Astrocyte (in vitro differentiated cells and primary cell): ENCODE measurements around the gene EFNB2. TPM values are rescaled to one million over a fixed set of nuclear protein-coding genes. Genes with fewer than 3 reads are reported as not detected.
A peak's percentile ranks its signal among the peaks of the same experiment; 100 is the strongest.

Source experiments
- DNase-seq: peaks from one replicate; pipeline ENCODE4 v3.0.0-alpha.2; 2010; ENCODE audit warnings: low read depth
- FAIRE-seq: peaks from 2 replicates; lab custom pipeline; 2011; peaks lifted over from hg19 to GRCh38; lab: Jason Lieb, UNC
- H2AFZ ChIP-seq: 2 replicates; pipeline ENCODE4 v1.6.0; 2012; ENCODE audit warnings: low read depth, low read length, inconsistent platforms
- H3K27ac ChIP-seq: 2 replicates; pipeline ENCODE4 v1.5.1; 2011; ENCODE audit warnings: low read depth, low read length, inconsistent platforms
- H3K27me3 ChIP-seq: 2 replicates; pipeline ENCODE4 v1.6.0; 2011; ENCODE audit warnings: low read length, inconsistent platforms; ENCODE audit not compliant: insufficient read depth
- H3K36me3 ChIP-seq: 2 replicates; pipeline ENCODE4 v1.5.1; 2011; ENCODE audit warnings: low read length, inconsistent platforms; ENCODE audit not compliant: insufficient read depth
- H3K4me1 ChIP-seq: 2 replicates; pipeline ENCODE4 v1.5.1; 2011; ENCODE audit warnings: low read length, inconsistent platforms; ENCODE audit not compliant: insufficient read depth
- H3K4me2 ChIP-seq: 2 replicates; pipeline ENCODE4 v1.6.0; 2012; ENCODE audit warnings: low read length, inconsistent platforms
- H3K4me3 ChIP-seq: 2 replicates; pipeline ENCODE4 v1.5.1; 2011; ENCODE audit warnings: low read depth, mild to moderate bottlenecking, low read length, inconsistent platforms; ENCODE audit not compliant: insufficient read depth
- H3K79me2 ChIP-seq: 2 replicates; pipeline ENCODE4 v1.6.0; 2012; ENCODE audit warnings: mild to moderate bottlenecking, low read length, inconsistent platforms; ENCODE audit not compliant: insufficient read depth
- H3K9ac ChIP-seq: 2 replicates; pipeline ENCODE4 v1.6.0; 2012; ENCODE audit warnings: mild to moderate bottlenecking, low read length, inconsistent platforms
- H3K9me3 ChIP-seq: 2 replicates; pipeline ENCODE4 v1.5.1; 2012; ENCODE audit warnings: low read depth, mild to moderate bottlenecking, low read length, inconsistent platforms; ENCODE audit not compliant: insufficient read depth
- H4K20me1 ChIP-seq: 2 replicates; pipeline ENCODE4 v1.6.0; 2012; ENCODE audit warnings: low read length, inconsistent platforms; ENCODE audit not compliant: insufficient read depth
- H3K27ac Mint-ChIP-seq: one replicate; pipeline ENCODE4 v1.8.0; 2021; ENCODE audit warnings: mild to moderate bottlenecking, mixed read lengths; ENCODE audit not compliant: unreplicated experiment
- H3K27me3 Mint-ChIP-seq: one replicate; pipeline ENCODE4 v1.8.0; 2021; ENCODE audit warnings: low read depth, mixed read lengths; ENCODE audit not compliant: unreplicated experiment
- H3K36me3 Mint-ChIP-seq: one replicate; pipeline ENCODE4 v1.8.0; 2021; ENCODE audit warnings: low read depth, mixed read lengths; ENCODE audit not compliant: unreplicated experiment
- H3K4me1 Mint-ChIP-seq: one replicate; pipeline ENCODE4 v1.8.0; 2021; ENCODE audit warnings: low read depth, mixed read lengths; ENCODE audit not compliant: unreplicated experiment
- H3K4me3 Mint-ChIP-seq: one replicate; pipeline ENCODE4 v1.8.0; 2021; ENCODE audit warnings: mild to moderate bottlenecking, moderate library complexity, mixed read lengths; ENCODE audit not compliant: unreplicated experiment
- H3K9me3 Mint-ChIP-seq: one replicate; pipeline ENCODE4 v1.8.0; 2021; ENCODE audit warnings: mild to moderate bottlenecking, mixed read lengths; ENCODE audit not compliant: unreplicated experiment
- CTCF ChIP-seq: IDR thresholded peaks from 2 replicates; pipeline ENCODE4 v1.5.1; 2011; ENCODE audit warnings: low read depth, mild to moderate bottlenecking, inconsistent platforms, low read length, moderate library complexity; ENCODE audit not compliant: insufficient read depth
- EZH2 ChIP-seq: IDR thresholded peaks from 2 replicates; pipeline ENCODE4 v1.6.1; 2012; ENCODE audit warnings: mild to moderate bottlenecking, low read length, inconsistent platforms; ENCODE audit not compliant: insufficient read depth
- total RNA-seq: library from RNA; stranded (reverse); gene quantifications from 2 replicates; pipeline ENCODE4 v1.2.1, GENCODE V29; 2021

Gene EFNB2
- total RNA-seq, 1 donor from 2014 or later: 93.2 TPM

DNA sequence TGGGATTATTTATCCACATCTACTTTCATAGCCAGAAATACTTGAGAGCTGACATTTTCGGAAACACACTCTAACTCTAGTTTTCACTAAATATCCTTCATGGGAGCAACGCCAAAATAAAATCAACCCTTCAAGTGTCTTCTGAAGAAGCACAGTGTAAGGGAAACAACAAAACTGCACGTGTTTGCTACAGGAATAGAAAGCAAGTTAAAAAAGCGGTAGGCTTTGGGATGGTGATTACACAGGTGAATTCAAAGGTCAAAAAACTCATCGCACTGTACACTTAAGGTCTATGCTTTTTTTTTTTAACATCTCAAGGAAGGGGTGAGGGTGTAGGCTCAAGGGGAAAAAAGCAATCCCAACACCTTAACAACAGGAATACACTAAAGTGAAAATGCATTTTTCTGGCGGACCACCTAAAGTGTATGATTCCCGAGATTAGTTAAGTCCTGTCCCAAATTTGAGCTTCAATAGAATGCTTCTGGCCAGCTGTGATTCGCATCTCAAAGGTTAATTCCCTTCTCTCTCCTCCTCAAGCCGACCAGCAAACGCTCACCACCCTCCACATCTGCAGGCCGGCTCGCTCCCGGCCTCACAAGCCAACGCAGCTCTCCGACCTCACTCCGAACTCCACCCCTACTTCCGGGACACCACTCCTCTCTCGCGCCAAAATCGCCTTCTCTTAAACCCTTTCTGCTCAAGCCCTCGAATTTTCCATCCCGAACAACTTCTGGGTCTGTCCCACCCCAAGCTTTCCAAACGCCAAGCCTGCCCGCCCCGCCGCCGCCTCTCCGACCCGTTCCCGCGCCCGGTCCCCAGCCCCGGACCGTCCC lies 31.4 kb upstream of the EFNB2 start:
- Histone ChIP-seq H3K9ac (peak overlapping the region; percentile 97), H3K4me1 (peaks cover 13% of the 10 kb centered on the region), H2AFZ (peak overlapping the region; percentile 1), H3K27ac (peak overlapping the region; percentile 95), H4K20me1 (peaks cover 51% of the 10 kb centered on the region), H3K4me2 (peak overlapping the region; percentile 94), H3K4me3 (peak overlapping the region; percentile 91), H3K27me3 (no peaks in the 10 kb centered on the region), H3K9me3 (no peaks in the 10 kb centered on the region), H3K79me2 (peaks cover 61% of the 10 kb centered on the region), H3K36me3 (no peaks in the 10 kb centered on the region)
- TF ChIP-seq EZH2 (no peak), CTCF (no peak)
- FAIRE-seq: peak; percentile 26
- peak overlapping the region; percentile 98 for H3K4me3 Mint-ChIP-seq
- H3K9me3 Mint-ChIP-seq: no peaks in the 10 kb centered on the region
- peaks cover 24% of the 10 kb centered on the region for H3K4me1 Mint-ChIP-seq
- peak overlapping the region; percentile 79 for H3K27ac Mint-ChIP-seq
- DNase-seq: peak; percentile 46
- H3K27me3 Mint-ChIP-seq: no peaks in the 10 kb centered on the region
- no peaks in the 10 kb centered on the region for H3K36me3 Mint-ChIP-seq

GRCh38 chr13:106565127-106565775 lies 29.8 kb upstream of the EFNB2 start:
- Histone ChIP-seq H3K9me3 (no peaks in the 10 kb centered on the region), H3K27ac (no peak overlapping the region), H3K79me2 (peaks cover 77% of the 10 kb centered on the region), H3K4me1 (peaks cover 18% of the 10 kb centered on the region), H4K20me1 (peaks cover 67% of the 10 kb centered on the region), H3K27me3 (no peaks in the 10 kb centered on the region), H3K9ac (no peak overlapping the region), H3K4me2 (peak overlapping the region; percentile 94), H3K36me3 (no peaks in the 10 kb centered on the region), H3K4me3 (peak overlapping the region; percentile 91), H2AFZ (no peak overlapping the region)
- Mint-ChIP-seq H3K27ac (peak overlapping the region; percentile 10), H3K9me3 (no peaks in the 10 kb centered on the region), H3K36me3 (no peaks in the 10 kb centered on the region), H3K4me1 (peaks cover 37% of the 10 kb centered on the region), H3K4me3 (peak overlapping the region; percentile 98), H3K27me3 (no peaks in the 10 kb centered on the region)
- TF ChIP-seq CTCF: no peak
- TF ChIP-seq EZH2: no peak
- DNase-seq (no peak), FAIRE-seq (no peak)
